ENCODE results near the gene APBA2.

- TF ChIP-seq EZH2 (IDR thresholded peaks at IDR 0.05; ENCODE audit: borderline replicate concordance, control insufficient read depth, low read depth, low read length), result no peak
- TF ChIP-seq E2F4 (IDR thresholded peaks at IDR 0.05; ENCODE audit: low read depth, low read length), result no peak
- TF ChIP-seq RAD51 (IDR thresholded peaks at IDR 0.05), result no peak
- TF ChIP-seq CUX1 (IDR thresholded peaks at IDR 0.05; ENCODE audit: insufficient replicate concordance, low read depth, low read length), result no peak
- no peak for TF ChIP-seq CREB1 (IDR thresholded peaks at IDR 0.05; ENCODE audit: low read depth)
- no peak for TF ChIP-seq SMAD1 (IDR thresholded peaks at IDR 0.05; ENCODE audit: low read depth, partially characterized antibody)
- no peak for TF ChIP-seq POLR2AphosphoS5 (IDR thresholded peaks at IDR 0.05; ENCODE audit: low read length)
Observed at GRCh38 chr15:28888900-28889299, 3.1 kb downstream of the APBA2 start.
